GM04503 (cell line): ENCODE measurements around the gene APBA1.

Experiments
- DNase-seq: peaks from one replicate; pipeline ENCODE4 v3.0.0-alpha.2; 2012; ENCODE audit warnings: low read depth

Gene APBA1

DNA sequence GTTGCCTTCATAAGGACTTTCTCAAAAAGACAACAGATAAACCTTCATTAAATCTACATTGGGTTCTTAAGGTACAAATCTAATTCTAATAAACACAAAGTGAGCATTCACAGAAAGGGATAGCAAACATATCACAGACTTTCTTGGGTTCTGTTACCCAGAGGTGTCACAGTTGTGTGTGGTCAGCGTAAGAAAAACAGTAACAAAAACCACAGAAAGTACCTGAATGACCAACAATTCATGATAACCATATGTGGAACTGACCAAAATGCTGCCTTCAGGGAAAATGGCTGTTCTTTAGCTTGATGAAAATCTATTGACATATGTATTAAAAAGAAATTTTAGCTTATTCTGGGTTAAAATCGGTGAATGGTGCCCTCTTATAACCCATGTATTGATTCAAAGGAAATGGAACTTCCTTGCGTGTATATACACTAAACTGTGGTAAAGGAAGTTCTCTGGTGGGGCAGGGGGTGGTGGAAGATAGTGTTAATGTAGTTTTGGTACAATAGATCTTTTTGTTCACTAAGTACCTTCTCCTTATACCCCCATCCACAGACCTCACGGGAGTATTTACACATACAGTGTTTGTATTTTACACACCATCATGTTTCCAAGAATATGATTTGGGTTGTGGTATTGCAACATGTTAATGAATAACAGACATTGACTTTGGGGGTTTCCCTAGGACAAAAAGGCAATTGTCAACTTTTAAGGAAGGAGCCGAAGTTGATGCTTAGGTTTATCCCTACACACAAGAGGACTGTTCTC is 152.5 kb downstream of the APBA1 start:
- no peak for DNase-seq

GRCh38 chr9:69516353-69517322 is 155.5 kb downstream of the APBA1 start:
- DNase-seq: no peak

DNA sequence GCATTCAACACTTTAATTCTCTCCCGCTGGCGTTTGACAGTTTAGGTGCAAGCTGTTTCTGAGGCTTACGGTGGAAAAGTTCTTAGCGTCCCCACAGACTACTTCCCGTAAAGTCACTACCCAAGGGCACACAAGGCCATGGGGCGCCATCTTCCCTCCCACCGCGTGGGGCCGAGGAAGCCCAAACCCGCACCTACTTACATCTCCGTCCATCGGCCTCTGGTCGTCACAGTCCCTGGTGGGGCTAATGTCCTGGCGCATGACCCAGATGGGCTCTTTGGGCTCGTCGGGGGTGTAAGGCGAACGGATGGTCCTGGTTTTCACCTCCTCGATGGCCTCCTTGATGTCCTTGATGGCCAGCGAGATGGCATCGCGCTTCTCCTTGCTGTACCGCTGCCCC is 156.4 kb downstream of the APBA1 start:
- DNase-seq: no peak

- no peak for DNase-seq
These were observed 158.9 kb downstream of the APBA1 start for GRCh38 chr9:69513141-69513820.

GRCh38 chr9:69504058-69504457 is 168.1 kb downstream of the APBA1 start:
- no peak for DNase-seq

DNA sequence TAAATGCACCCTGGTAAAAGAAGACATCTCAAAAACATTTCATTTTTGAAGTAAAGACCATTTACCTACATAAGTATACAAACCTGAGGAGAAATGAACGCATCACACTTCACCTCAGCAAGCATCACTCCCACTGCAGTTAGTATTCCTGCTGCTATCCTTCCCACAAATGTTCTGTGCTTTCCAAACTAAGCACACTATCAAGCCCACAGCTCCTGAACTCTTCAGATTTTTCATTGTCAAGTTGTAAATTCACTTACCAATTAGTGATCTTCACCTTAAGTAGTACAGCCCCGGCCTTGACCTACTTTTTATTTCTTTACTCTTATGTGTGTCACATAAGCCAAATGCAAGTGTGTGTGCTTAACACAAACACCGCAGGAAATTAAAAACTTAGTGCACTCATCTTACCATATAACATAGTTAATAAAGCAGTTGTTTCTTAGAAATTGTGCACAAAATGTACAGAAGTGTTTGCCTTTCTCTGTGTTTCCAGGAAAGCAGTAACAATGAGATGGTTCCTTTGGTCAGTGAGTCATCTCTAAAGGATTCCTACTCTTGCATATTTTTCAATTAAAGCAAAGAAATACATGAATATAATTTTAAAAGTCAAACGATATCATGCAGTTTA is 169.4 kb downstream of the APBA1 start:
- DNase-seq: peak; percentile 12

DNA sequence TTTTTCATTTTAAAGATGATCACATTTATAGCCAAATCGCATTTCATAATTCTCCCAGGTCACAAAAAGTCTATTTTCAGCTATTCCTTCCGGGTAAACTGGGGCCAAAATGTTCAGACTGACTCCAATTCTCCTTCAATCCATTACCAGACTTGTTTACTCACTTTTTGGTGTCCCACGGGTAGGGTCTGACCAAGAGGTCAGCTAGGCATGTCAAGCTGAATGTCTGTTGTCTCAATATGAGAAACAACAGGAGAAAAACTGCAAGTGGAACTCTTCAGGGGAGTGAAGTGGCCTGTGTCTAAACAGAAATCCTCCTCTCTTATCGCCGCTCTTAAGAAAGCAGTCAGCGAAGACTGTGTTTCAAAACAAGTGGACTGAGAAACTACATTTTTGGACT is 171.3 kb downstream of the APBA1 start:
- DNase-seq: no peak

DNA sequence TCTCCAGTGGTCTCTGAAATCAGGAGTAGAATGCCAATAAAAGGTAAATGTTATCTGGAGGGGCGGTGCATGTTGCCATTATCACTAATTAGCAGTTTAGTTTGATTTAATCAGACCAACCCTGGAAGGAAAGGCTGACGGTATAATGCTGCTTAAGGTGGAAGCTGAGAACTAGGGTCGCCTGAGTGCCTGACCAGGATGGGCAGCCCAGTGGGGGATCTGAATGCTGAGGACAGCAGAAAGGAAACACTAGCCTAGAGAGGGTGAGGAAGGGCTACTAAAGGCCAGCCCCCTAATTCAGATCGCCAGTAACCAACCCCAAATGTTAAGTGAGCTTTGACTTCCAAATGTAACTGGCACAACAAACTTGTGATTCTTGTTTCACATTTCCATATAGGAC is 172.2 kb downstream of the APBA1 start:
- no peak for DNase-seq

DNA sequence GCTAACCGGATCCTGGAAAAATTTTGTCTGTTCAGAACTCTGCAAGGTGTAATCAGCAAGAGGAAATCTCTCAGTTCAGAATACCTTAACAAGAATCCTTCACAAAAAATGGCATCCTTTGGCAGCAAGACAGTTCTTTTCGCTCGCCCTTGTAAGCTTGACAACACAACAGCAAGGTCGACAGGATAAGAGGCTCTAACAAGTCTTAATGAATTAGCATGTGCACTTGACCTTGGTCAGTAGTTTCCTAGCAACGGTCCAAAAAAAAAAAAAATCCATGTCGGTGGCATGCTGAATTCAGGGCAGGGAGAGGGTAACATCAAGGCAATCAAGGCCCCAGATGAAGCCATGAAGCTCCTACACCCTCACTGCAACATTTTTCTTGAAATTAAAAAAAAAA is 172.8 kb downstream of the APBA1 start:
- no peak for DNase-seq

DNA sequence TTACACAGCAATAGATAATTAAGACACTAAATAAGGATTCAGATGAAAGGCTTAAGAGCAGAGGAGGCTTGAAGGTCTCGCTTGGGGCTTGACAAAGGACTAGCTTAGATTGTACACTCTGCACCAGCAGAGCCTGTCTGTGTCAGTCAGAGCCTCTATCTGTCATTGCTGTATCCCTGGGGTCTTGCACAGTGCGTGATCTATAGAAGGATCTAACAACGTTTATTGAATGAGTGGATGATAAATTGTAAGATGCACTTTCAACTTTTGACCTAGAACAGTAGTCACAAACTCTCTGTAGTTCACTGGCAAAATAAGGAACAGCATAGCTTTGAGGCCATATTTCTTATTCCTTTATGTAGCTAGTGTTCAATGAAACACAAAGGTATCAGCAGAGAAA is 173.7 kb downstream of the APBA1 start:
- DNase-seq: no peak

DNA sequence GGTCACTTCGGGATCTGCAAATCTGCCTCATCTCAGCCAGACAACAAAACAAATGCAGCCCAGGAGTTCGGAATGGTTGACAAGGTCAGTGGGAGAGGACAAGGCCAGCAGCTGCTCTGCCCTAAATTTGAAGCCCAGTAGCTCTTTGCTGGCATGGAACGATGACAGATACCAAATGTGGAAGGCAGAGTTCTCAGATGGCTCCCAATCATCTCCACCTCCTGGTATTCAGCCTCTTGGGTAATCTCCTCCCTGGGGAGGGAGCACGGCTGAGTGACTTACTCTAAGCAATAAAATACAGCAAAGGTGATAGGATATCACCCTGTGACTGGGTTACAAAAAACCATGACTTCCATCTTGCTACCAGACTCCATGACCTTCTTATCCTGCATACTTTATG is 174.4 kb downstream of the APBA1 start:
- DNase-seq: no peak

GRCh38 chr9:69496846-69497450 is 175.2 kb downstream of the APBA1 start:
- DNase-seq: no peak

- DNase-seq: no peak
These were observed 176.9 kb downstream of the APBA1 start for GRCh38 chr9:69495296-69495695.

DNA sequence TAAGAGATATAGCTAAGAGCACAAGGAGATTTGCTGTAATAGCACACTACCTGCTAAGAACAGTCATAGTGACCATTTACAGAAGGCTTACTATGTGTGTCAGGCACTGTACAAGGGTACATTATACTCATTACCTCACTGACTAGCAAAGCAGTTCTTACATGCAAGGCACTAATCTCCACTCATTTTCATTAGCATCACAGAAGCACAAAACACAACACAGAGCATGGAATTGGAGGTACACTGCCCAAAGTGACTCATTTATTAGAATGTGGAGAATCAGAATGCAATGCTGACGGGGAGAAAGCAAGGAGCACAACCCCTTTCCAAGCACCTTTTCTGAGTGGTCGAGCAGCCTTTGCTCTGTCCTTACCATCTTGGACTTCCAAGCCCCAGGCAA is 177.4 kb downstream of the APBA1 start:
- no peak for DNase-seq

GRCh38 chr9:69494208-69494607 is 178.0 kb downstream of the APBA1 start:
- DNase-seq: no peak

GRCh38 chr9:69486498-69486897 is 185.7 kb downstream of the APBA1 start:
- DNase-seq: no peak

GRCh38 chr9:69485466-69485865 is 186.7 kb downstream of the APBA1 start:
- no peak for DNase-seq

DNA sequence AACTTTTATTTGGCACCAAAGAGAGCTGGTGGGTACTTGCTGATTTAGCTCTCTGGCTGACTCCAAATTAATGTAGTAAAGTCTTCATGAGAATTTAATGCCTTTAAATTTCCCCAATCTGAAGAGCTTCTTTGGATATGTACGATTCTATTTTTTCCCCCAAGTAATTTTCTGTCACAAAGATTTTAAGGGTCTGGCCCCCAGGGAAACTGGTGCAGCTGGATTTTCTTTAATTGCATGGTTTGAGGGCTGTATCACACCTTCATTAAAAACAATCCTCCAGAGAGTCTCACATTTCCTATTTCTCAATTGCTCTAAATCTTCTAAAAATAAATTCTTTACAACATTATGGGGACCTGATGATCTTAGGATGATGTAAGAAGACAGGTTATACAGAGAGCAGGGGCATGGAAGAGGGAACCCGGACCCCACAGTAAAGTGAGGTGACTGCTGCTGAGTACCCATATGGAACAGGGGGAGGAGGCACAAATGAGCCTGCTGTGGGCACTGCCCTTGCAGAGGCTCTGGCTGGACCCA is 188.2 kb downstream of the APBA1 start:
- no peak for DNase-seq

DNA sequence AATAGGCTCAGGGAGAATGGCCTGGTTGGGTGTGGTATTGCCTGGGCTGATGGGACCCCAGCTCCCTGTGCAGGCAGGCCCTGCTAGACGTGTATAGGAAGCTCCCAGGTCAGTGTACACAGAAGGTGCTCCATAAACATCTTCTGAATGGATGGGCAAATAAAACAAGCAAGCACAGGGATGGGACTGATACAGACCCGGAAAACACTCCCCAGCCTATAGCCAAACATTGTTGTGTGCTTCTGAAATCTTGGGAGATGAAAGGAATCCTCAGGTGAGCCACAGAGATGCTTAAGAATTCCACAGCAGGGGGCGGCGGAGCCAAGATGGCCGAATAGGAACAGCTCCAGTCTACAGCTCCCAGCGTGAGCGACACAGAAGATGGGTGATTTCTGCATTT is 195.4 kb downstream of the APBA1 start:
- DNase-seq: no peak

DNA sequence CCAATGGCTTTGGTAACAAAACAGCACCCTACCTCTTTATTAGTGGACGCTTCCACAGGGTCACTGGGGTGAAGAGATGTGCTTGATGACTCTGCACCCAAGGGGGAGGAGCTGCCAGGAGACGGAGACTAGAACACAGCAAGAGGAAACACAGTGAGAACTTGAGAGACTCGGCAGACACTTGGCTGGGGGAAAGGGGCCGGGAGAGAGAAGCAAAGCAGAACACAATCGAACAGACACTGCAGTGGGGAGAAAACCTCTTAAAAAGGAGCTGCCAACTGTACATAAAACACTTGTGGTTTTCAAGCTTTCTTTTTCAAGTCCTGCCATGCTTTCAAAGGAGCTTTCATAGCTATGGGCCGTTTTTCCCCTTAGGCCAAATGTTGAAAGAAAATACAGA is 196.2 kb downstream of the APBA1 start:
- no peak for DNase-seq

DNA sequence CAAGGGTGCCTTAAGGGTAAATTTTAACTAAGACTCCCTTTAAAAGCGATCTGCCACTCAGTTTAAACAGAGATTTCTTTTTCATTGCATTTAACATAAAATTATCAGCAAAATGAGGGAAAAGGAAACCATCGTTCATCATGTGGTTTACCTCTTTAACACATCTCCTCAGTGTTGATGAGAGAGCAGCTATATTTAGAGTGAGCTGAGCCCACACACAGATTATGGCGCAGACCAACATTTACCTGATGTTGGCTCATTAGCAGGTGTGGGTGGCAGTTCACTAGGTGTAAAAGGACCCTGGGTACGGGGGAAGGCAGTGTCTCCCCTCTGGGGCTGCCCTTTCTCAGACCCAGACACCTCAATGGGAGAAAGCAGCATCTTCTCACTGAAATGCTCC is 197.3 kb downstream of the APBA1 start:
- DNase-seq: no peak
